ENCODE measurements around the gene MATK.

Gene MATK

DNA sequence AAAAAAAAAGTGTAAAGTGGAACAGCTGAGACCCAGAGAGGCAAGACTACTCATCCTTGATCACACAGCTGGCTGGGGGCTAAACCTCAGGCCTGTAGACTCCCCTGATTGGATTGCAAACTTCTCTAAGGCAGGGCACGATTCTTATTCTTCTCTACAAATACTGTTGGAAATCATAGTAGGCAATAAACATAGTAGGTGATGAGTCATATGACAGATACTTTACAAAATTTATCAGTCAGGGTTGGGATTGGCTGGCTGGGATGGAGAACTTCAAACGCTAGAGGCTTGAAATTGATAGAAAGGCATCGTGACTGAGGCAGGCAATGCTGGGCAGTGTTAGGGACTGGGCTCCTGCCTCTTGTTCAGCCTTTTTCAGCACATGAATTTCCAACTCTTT is 5.9 kb upstream of the MATK start:
- no peak overlapping the region for H3K27ac ChIP-seq
- DNase-seq (ENCODE audit: low read depth, low spot score) = no peak

GRCh38 chr19:3790941-3791340 is 4.8 kb upstream of the MATK start:
- no peak overlapping the region for H3K27ac ChIP-seq
- no peak for DNase-seq (ENCODE audit: low read depth, low spot score)

GRCh38 chr19:3790209-3790734 is 4.1 kb upstream of the MATK start:
- no peak for DNase-seq (ENCODE audit: low read depth, low spot score)
- no peak overlapping the region for H3K27ac ChIP-seq

GRCh38 chr19:3788996-3789778 is 3.0 kb upstream of the MATK start:
- no peak overlapping the region for H3K27ac ChIP-seq
- no peak for DNase-seq (ENCODE audit: low read depth, low spot score)

GRCh38 chr19:3785451-3785937 is 687 bp downstream of the MATK start:
- H3K27ac ChIP-seq = no peak overlapping the region
- no peak for DNase-seq (ENCODE audit: low read depth, low spot score)

DNA sequence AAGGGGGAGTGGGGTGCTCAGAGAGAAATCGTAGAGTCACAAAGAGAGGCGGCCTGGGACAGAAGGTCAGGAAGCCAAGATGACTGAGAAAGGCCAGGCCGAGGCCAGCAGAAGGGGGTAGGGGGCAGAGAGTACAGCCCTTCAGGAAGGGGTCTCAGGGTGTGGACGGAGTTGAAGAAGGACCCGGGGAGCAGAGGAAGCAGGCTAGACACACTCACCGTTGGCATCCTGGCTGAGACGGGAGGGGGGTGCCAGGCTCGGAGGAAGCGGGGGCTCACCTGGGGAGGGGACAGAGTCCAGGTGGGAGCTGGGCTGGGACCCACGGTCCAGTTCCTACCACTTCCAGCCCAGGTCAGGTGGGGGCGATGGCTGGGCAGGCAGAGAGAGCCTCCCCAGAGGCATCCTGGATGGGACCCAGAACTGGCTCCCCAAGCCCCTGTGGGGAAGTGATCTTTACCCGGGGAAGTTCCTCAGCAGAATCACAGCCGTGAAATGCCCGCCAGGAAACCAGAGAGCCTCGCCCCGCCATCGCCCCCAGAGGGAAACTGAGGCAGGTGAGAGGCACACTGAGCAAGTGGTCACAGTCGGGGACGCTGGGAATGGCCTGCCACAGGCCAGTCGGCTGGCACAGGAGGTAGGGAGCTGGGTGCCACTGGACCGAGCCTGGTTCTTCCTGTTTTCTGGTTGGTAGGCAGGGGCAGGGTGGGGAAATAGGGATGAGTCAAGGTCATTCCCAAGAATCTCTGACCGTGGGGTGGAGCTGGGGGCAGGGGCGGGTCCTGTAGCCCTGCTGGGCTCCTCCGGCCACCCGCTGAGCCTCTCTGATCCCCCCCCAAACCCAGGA is 1.4 kb downstream of the MATK start:
- H3K27ac ChIP-seq = no peak overlapping the region
- DNase-seq (ENCODE audit: low read depth, low spot score) = no peak

DNA sequence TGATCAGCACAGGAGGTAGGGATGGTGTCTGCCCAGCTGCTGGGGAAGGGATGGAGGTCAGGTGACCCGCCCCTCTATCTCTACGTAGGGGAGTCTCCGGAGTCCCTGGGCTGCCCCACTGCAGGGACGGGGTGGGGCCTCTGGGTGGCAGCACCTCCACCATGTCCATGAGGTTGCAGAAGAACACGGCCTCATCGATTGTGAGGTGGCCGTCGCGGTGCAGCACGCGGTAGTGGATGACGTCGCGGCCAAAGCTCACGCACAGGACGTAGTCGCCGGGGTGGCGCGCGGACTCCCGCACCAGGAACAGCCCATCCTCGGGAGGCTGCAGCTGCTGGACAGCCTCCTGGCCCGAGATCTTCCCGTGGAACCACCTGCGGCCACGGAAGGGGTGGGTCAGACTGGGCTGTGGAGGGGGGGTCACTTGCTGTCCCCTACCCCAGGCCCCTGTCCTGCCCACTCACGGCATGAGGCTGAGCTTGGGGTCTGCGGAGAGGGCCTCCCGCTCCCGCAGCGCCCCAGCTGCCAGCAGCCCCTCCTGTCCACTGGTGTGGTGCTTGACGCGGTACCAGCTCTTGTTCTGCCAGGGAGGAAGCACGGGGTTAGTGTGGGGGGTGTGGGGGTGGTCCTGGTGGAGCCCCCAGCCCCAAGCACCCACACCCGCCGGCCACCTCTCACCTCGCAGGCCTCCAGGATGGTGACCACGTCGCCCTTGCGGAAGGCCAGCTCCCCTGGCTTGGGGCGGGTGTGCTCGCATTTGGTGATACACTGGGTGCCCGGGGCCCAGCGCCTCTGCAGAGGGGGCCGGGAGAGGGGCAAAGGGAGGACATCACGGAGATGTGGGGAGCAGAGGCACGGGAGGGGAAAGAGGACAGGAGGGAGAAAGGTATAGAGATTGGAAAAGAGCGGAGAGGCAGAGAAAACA is 2.3 kb downstream of the MATK start:
- no peak overlapping the region for H3K27ac ChIP-seq
- DNase-seq (ENCODE audit: low read depth, low spot score) = no peak

DNA sequence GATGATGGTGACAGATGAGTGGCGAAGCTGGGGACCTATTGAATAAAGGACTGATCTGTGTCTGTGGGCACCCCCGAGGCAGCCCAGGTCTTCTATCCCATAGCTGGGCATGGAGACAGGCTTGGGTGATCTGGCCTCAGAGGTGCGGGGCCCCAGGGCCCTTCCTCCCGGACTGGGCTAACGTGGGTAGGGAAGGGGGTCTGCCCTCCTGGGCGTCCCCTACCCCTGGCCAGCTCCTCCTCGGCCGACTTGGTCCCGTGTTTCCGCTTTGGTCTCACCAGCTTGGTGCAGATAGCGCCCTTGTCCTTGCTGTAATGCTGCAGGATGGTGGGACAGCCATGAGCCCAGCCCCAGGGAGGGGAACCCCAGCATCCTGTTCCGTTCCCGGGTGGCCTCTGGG is 3.3 kb downstream of the MATK start:
- DNase-seq (ENCODE audit: low read depth, low spot score) = no peak

DNA sequence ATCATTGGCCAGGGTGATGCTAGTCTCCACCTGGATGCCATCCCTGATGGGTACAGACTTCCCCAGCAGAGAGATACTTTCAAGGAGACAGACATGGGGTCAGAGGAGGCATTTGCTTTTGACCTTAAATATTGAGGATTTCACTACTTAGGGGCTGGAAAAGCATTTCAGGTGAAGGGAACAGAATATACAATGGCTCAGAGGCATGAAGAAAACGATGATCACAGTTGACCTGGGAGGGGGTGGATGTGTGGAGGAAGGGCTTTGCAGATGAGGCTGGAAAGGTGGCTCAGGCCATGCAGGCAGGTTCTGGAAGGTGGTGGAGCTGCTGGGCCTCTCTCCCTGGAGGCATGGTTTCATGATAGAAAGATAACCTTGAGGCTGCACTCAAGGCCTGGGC is 3.9 kb downstream of the MATK start:
- DNase-seq (ENCODE audit: low read depth, low spot score) = no peak
- H3K27ac ChIP-seq = no peak overlapping the region

More for the DNA sequence above, 3.3 kb downstream of the MATK start:
- H3K27ac ChIP-seq = no peak overlapping the region

DNA sequence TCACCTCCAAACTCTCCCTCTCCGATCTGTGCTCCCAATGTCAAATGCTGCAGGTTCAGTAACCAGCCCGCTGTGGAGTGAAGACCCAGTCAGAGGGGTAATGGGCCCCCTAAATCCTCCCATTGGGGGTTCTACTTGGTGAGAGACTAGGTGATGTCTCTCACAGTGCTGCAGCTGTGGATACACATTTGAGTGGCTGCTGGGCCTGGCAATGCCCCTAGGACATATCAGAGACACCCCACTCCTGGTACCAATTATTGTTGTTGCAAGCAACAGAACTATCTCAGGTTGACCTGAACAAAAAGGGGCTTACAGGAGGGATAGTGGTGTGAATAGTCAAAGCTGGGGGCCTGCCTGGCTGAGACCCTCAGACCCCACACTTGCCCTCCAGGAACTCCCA is 4.6 kb downstream of the MATK start:
- no peak overlapping the region for H3K27ac ChIP-seq
- DNase-seq (ENCODE audit: low read depth, low spot score) = no peak

DNA sequence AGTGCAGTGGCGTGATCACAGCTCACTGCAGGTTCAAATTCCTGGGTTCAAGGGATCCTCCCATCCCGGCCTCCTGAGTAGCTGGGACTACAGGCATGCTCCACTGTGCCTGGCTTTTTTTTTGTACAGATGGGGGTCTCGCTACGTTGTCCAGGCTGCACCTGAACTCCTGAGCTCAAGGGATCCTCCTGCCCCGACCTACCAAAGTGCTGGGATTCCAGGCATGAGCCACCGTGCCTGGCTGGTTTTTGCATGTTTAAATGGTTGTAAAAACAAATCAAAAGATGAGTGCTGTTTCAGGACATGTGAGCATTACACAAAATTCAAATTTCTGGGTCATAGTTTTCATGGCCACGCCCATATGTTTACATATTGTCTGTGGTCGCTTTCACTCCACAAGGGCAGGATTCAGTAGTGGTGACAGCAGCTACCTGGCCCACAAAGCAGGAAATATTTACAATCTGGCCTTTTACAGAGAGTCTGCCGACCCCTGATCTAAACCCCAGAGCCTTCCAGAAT is 5.3 kb downstream of the MATK start:
- DNase-seq (ENCODE audit: low read depth, low spot score) = no peak
- H3K27ac ChIP-seq = no peak overlapping the region

DNA sequence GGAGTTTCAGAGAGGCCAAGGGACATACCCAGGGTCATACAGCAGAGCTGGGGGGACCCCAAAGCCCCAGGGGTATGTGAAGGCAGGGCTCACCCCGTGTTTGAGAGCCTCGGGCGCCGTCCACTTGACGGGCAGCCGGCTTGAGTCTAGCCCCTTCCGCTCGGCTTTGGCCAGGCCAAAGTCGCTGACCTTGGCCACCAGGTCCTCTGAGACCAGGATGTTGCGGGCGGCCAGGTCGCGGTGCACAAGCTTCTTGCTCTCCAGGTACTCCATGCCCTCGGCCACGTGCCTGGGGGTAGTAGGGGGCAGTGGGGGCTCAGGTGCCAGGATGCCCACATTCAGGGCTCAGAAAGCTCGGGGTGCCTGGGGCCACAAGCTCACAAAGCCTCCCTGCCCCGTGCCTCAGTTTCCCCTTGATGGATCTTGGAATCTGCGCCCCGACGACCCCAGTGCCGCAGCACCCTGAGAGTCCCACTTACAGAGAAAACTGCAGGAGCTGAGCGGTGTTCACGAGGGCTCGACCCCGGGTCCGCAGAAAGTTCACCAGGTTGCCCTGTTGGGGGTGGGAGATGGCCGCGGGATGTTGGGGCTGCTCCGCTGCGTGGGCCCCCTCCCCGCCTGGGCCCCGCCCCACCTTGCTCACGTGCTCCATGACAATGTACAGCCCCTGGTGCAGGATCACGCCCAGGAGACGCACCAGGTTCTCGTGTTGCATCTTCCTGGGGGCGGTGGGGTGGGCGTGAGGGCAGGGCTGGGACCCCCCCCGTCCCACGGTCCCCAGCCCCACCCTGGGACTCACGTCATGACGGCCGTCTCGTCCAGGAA is 7.1 kb downstream of the MATK start:
- H3K27ac ChIP-seq = no peak overlapping the region

GRCh38 chr19:3778104-3778867 is 7.9 kb downstream of the MATK start:
- no peak for DNase-seq (ENCODE audit: low read depth, low spot score)
- H3K27ac ChIP-seq = no peak overlapping the region

More for the DNA sequence above, 7.1 kb downstream of the MATK start:
- no peak for DNase-seq (ENCODE audit: low read depth, low spot score)

- no peak overlapping the region for H3K27ac ChIP-seq
- no peak for DNase-seq (ENCODE audit: low read depth, low spot score)
Observed at GRCh38 chr19:3776479-3777040, 9.6 kb downstream of the MATK start.

DNA sequence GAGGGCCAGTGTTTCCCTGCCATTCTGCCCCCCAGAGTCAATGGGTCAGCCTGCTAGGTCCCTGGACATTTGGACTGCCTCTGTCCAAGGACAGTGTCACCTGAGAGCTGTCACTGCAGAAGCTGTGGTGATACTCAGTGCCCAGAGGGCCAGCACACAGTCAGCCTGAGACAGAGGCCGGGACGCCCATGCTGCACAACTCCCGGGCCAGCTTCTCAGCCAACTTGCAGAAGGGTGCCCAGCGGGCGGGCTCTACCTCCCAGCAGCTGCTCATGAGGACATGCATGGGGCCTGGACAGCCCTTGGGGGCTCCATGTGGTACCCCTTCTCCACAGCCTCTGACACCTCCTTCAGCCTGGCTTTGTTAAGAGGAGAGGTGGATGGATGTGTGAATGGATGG is 10.3 kb downstream of the MATK start:
- no peak for DNase-seq (ENCODE audit: low read depth, low spot score)
- H3K27ac ChIP-seq = no peak overlapping the region

DNA sequence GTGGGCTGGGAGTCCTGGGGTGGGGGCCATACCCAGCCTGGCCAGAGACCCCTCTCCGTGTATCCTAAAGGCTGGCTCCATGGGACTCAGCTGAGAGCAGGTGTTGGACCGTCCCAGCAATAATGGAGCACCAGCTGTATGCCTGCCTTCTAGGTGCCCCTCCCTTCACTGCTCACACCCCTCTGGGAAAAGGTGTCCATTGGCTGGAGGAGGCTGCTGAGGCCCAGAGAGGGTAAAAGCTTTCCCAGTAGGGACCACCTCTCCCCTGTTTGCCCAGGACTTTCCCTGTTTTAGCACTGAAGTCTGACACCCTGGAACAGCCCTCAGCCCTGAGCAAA is 10.8 kb downstream of the MATK start:
- no peak overlapping the region for H3K27ac ChIP-seq
- no peak for DNase-seq (ENCODE audit: low read depth, low spot score)

GRCh38 chr19:3774621-3775373 is 11.4 kb downstream of the MATK start:
- DNase-seq (ENCODE audit: low read depth, low spot score) = no peak
- no peak overlapping the region for H3K27ac ChIP-seq
